HepG2 (cell line): ENCODE results near the gene CYB561. TPM values are rescaled to one million over a fixed set of nuclear protein-coding genes. Genes with fewer than 3 reads are reported as not detected.

Experiments
- ATAC-seq: fragments of 200-7000 bp; cut with Tn5 transposase; 3 replicates; pipeline ENCODE4 v1.9.1; 2020; ENCODE audit warnings: mild to moderate bottlenecking, moderate library complexity
- BruUV-seq: library from RNA; stranded (reverse); fragments of 400-500 nt; replicated peaks from 2 replicates; lab custom pipeline; 2021; lab: Mats Ljungman, UMichigan
- CTCF ChIA-PET: fragments of 300-600 bp; formaldehyde crosslinking; extraction: SDS; loops from one replicate; lab custom pipeline; 2021; ENCODE audit warnings: low total read pairs, inconsistent platforms, low intra/inter-chr PET ratio; lab: Yijun Ruan, JAX
- POLR2A ChIA-PET: fragments of 350-600 bp; sonication (Branson Sonifier 250); formaldehyde crosslinking; loops from one replicate; lab custom pipeline; 2020; ENCODE audit warnings: antibody characterized with exemption, inconsistent platforms; lab: Yijun Ruan, JAX
- DNase-seq: peaks from one replicate; pipeline ENCODE4 v3.0.0-alpha.2; 2015; ENCODE audit warnings: low spot score
- FAIRE-seq: peaks from 3 replicates; lab custom pipeline; 2011; peaks lifted over from hg19 to GRCh38; lab: Jason Lieb, UNC
- H2AFZ ChIP-seq: one replicate; pipeline ENCODE4 v1.6.1; 2011; ENCODE audit warnings: low read length, inconsistent platforms
- H3K27ac ChIP-seq: fragments of 300-600 bp; 3 replicates; pipeline ENCODE4 v1.8.0; 2011; ENCODE audit warnings: mixed run types, mild to moderate bottlenecking, mixed read lengths, low read length, inconsistent platforms; ENCODE audit not compliant: insufficient read depth; ENCODE audit errors: extremely low read length
- H3K27me3 ChIP-seq, 2 experiments: fragments of 200-600 bp in 1 of 2; 2 replicates in 1 of 2; 3 replicates in 1 of 2; pipeline versions ENCODE4 v1.6.0 to v1.8.0; 2011; ENCODE audit warnings: low read length in 2 of 2, mild to moderate bottlenecking in 2 of 2, moderate library complexity in 2 of 2, inconsistent platforms in 1 of 2; ENCODE audit not compliant: insufficient read depth in 2 of 2, control insufficient read depth in 1 of 2
- H3K36me3 ChIP-seq, 2 experiments: fragments of 200-600 bp in 1 of 2; replicated peaks in 1 of 2; 2 replicates in 1 of 2; 3 replicates in 1 of 2; pipeline versions ENCODE4 v1.5.1 to v1.8.0; 2011; ENCODE audit warnings: low read length in 2 of 2, inconsistent platforms in 1 of 2; ENCODE audit not compliant: insufficient read depth in 2 of 2, control insufficient read depth in 1 of 2
- H3K4me1 ChIP-seq: 2 replicates; pipeline ENCODE4 v1.5.1; 2012; ENCODE audit warnings: low read length, inconsistent platforms; ENCODE audit not compliant: insufficient read depth
- H3K4me2 ChIP-seq: 2 replicates; pipeline ENCODE4 v1.6.0; 2011; ENCODE audit warnings: low read depth, low read length, inconsistent platforms
- H3K4me3 ChIP-seq, 3 experiments: fragments of 200-600 bp in 1 of 3; sonication (generic), shearing (Covaris generic) in 1 of 3; replicated peaks in 1 of 3; 2 replicates each; pipeline ENCODE4 v1.5.1; 2011 to 2016; ENCODE audit warnings: low read length in 3 of 3, inconsistent platforms in 2 of 3, low read depth in 2 of 3, mild to moderate bottlenecking in 2 of 3, control low read depth in 1 of 3, mixed read lengths in 1 of 3; ENCODE audit not compliant: insufficient read depth in 1 of 3
- H3K79me2 ChIP-seq: one replicate; pipeline ENCODE4 v1.6.1; 2011; ENCODE audit warnings: low read length, inconsistent platforms; ENCODE audit not compliant: insufficient read depth
- H3K9ac ChIP-seq: 2 replicates; pipeline ENCODE4 v1.6.0; 2011; ENCODE audit warnings: mild to moderate bottlenecking, low read depth, low read length, inconsistent platforms; ENCODE audit not compliant: insufficient read depth
- H3K9me3 ChIP-seq: 2 replicates; pipeline ENCODE4 v1.5.1; 2012; ENCODE audit warnings: mild to moderate bottlenecking, low read length
- H4K20me1 ChIP-seq: 2 replicates; pipeline ENCODE4 v1.6.0; 2011; ENCODE audit warnings: inconsistent platforms, mild to moderate bottlenecking, low read length, moderate library complexity; ENCODE audit not compliant: insufficient read depth
- KDM5B ChIP-seq: sonication (generic); formaldehyde crosslinking; IDR thresholded peaks from 2 replicates; pipeline ENCODE4 v1.4.0; 2020; ENCODE audit warnings: missing genetic modification reagents, mild to moderate bottlenecking, borderline replicate concordance
- KLF16 ChIP-seq, 2 experiments: sonication (generic) in 1 of 2; formaldehyde crosslinking in 1 of 2; IDR thresholded peaks; 2 replicates each; pipeline versions ENCODE4 v1.6.1 to v1.8.0; 2016 to 2023; ENCODE audit warnings: missing genetic modification reagents in 2 of 2, missing compliant biosample characterization in 1 of 2
- KLF6 ChIP-seq: IDR thresholded peaks from 2 replicates; pipeline ENCODE4 v1.8.0; 2016; ENCODE audit warnings: missing biosample characterization, missing genetic modification reagents
- NONO ChIP-seq, 2 experiments: fragments of 450-650 bp in 1 of 2; sonication (generic) in 1 of 2; formaldehyde crosslinking in 1 of 2; IDR thresholded peaks in 1 of 2; conservative IDR thresholded peaks in 1 of 2; 2 replicates each; pipeline versions ENCODE4 v1.6.1 to v1.8.0; 2017 to 2022; ENCODE audit warnings: mild to moderate bottlenecking in 1 of 2, missing genetic modification reagents in 1 of 2, moderate library complexity in 1 of 2
- RXRA ChIP-seq: sonication (generic); formaldehyde crosslinking; IDR thresholded peaks from 2 replicates; pipeline ENCODE4 v1.5.1; 2020; ENCODE audit warnings: missing genetic modification reagents
- ZNF274 ChIP-seq: sonication (generic); formaldehyde crosslinking; IDR thresholded peaks from 2 replicates; pipeline ENCODE4 v1.5.1; 2020; ENCODE audit warnings: mild to moderate bottlenecking, missing genetic modification reagents
- ZNF468 ChIP-seq: sonication (generic); formaldehyde crosslinking; IDR thresholded peaks from 2 replicates; pipeline ENCODE4 v1.8.0; 2022; ENCODE audit warnings: mild to moderate bottlenecking, moderate library complexity, missing genetic modification reagents
- ZNF557 ChIP-seq: sonication (generic); formaldehyde crosslinking; IDR thresholded peaks from 2 replicates; pipeline ENCODE4 v1.4.0; 2020; ENCODE audit warnings: missing genetic modification reagents
- whole genome bisulfite sequencing: methylation state at CpG from one replicate; pipeline ENCODE4 v1.1.6; 2017; ENCODE audit warnings: low lambda C conversion rate; 5-methylcytosine and 5-hydroxymethylcytosine counted together
- in situ Hi-C: cut with HindIII; loops from 2 replicates; pipeline ENCODE4 v1.10.0; 2017; ENCODE audit warnings: low pct_unique_long_range_greater_than_20kb; ENCODE audit not compliant: extremely low pct_ligation_motif_present
- intact Hi-C: fragments of 100-400 bp; cut with micrococcal nuclease; formaldehyde crosslinking; loops from one replicate; pipeline ENCODE4 v1.10.0; 2022; ENCODE audit not compliant: unreplicated experiment
- polyA plus RNA-seq, 8 experiments: library from polyadenylated mRNA; depleted of rRNA in 3 of 8; stranded (reverse) in 7 of 8; unstranded in 1 of 8; fragments of >200 nt; fragmentation: Illumina TruSeq in 4 of 8; extraction: Trizol in 4 of 8; gene quantifications; 2 replicates each; pipeline versions ENCODE4 v1.2.1 to v1.2.3, GENCODE V29; 2011 to 2016; ENCODE audit warnings: low read depth in 4 of 8, missing spikeins in 1 of 8, mixed read lengths in 1 of 8; ENCODE audit not compliant: insufficient read depth in 1 of 8
- total RNA-seq, 5 experiments: library from RNA; depleted of rRNA; stranded (reverse); fragments of >200 nt; fragmentation: Illumina TruSeq; extraction: Trizol; gene quantifications; 2 replicates each; pipeline ENCODE4 v1.2.3, GENCODE V29; 2016; ENCODE audit warnings: low read depth in 1 of 5
- TF ChIP-seq, protein P1 (sequence below): sonication (generic); formaldehyde crosslinking; IDR thresholded peaks from 2 replicates; pipeline ENCODE4 v1.8.0; 2022; ENCODE audit warnings: missing genetic modification reagents, mild to moderate bottlenecking, borderline replicate concordance
- TF ChIP-seq, protein P2 (sequence below): sonication (generic); formaldehyde crosslinking; IDR thresholded peaks from 2 replicates; pipeline ENCODE4 v1.4.0; 2020; ENCODE audit warnings: missing genetic modification reagents, borderline replicate concordance
- TF ChIP-seq, protein P3 (sequence below): sonication (generic); formaldehyde crosslinking; IDR thresholded peaks from 2 replicates; pipeline ENCODE4 v1.9.0; 2021; ENCODE audit warnings: missing genetic modification reagents, borderline replicate concordance

The CYB561 gene
- total and polyA plus RNA-seq, 2 of the 13 experiments (the other 11 are each of a cell fraction or from before 2014, with no cell fraction given), result 1.5 to 6.7 TPM

DNA sequence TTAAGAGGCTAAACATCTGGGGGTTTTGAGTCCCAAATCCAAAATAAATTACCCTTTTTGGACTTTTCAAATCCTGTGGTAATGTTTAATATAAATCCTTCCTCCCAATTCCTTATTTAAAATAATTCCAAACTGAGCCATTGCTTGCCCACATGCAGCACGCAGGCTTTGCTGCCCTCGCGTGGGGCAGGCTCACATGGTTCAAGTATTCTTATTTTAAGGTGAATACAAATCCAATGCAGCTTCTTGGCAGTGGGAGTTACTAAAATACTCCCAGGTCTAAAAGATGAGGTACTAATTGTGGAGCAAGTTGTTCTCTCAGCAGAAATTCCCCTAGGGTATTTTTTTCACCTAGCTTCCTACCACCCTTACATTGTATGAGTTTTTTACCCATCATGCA lies 33.0 kb downstream of the CYB561 start (continued):
- no peak for TF ChIP-seq ZNF557 (CRISPR knock-in tag)
- TF ChIP-seq RXRA (CRISPR knock-in tag), result no peak
- TF ChIP-seq, all 625 proteins: peak for 0

DNA sequence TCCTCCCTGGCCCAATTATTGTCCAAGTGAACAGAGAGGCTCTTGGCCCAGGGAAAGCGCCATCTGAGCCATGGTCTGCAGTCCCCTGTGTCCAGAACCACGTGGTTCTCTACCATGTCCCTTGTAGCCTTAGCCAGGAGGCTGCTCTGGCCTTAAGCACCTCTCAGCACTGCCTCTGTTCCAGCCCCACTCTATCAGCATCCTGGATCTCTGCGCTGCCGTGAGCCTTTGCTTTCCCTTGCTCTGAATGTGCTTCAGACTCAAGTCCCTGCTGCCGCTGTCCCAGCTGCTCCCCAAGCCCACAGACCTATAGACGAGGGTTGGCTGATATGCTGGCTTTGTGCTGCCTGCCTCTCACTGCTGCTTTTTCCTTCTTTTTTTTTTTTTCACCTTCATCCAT lies 33.9 kb downstream of the CYB561 start:
- no peak overlapping the region for H2AFZ ChIP-seq
- H3K4me3 ChIP-seq, result no peak overlapping the region
- intact Hi-C loops, result no loop called here
- ChIA-PET CTCF (no interaction called here), POLR2A (no interaction called here)
- no peak overlapping the region for H3K27ac ChIP-seq
- DNase-seq (no peak), FAIRE-seq (no peak), ATAC-seq (no peak; the same call in 1 of the 3 replicates)
- H3K79me2 ChIP-seq, result no peaks in the 10 kb centered on the region
- H3K27me3 ChIP-seq, result peaks cover 10 to 59% of the 10 kb centered on the region in 2 experiments
- 2% methylated on average over 6 of the region's 6 CpGs for WGBS
- H3K4me1 ChIP-seq, result no peaks in the 10 kb centered on the region
- H3K36me3 ChIP-seq, result no peaks in the 10 kb centered on the region
- BruUV-seq, result no TSS peak
- H4K20me1 ChIP-seq, result no peaks in the 10 kb centered on the region
- in situ Hi-C loops, result no loop called here
- H3K4me2 ChIP-seq, result no peak overlapping the region
- no peaks in the 10 kb centered on the region for H3K9me3 ChIP-seq
- H3K9ac ChIP-seq, result no peak overlapping the region
- TF ChIP-seq ZNF274 (no peak), ZNF468 (CRISPR knock-in tag) (no peak), KDM5B (no peak), KLF16 (CRISPR knock-in tag; IDR thresholded peaks at IDR 0.05) (no peak), NONO (IDR thresholded peaks at IDR 0.05) (no peak), NONO (CRISPR knock-in tag; conservative IDR thresholded peaks at IDR 0.05) (no peak), KLF6 (no peak)
- TF ChIP-seq, protein P1, sequence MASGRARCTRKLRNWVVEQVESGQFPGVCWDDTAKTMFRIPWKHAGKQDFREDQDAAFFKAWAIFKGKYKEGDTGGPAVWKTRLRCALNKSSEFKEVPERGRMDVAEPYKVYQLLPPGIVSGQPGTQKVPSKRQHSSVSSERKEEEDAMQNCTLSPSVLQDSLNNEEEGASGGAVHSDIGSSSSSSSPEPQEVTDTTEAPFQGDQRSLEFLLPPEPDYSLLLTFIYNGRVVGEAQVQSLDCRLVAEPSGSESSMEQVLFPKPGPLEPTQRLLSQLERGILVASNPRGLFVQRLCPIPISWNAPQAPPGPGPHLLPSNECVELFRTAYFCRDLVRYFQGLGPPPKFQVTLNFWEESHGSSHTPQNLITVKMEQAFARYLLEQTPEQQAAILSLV (CRISPR knock-in tag), result no peak
- TF ChIP-seq, protein P2, sequence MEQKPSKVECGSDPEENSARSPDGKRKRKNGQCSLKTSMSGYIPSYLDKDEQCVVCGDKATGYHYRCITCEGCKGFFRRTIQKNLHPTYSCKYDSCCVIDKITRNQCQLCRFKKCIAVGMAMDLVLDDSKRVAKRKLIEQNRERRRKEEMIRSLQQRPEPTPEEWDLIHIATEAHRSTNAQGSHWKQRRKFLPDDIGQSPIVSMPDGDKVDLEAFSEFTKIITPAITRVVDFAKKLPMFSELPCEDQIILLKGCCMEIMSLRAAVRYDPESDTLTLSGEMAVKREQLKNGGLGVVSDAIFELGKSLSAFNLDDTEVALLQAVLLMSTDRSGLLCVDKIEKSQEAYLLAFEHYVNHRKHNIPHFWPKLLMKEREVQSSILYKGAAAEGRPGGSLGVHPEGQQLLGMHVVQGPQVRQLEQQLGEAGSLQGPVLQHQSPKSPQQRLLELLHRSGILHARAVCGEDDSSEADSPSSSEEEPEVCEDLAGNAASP, result no peak
- TF ChIP-seq, protein P3, sequence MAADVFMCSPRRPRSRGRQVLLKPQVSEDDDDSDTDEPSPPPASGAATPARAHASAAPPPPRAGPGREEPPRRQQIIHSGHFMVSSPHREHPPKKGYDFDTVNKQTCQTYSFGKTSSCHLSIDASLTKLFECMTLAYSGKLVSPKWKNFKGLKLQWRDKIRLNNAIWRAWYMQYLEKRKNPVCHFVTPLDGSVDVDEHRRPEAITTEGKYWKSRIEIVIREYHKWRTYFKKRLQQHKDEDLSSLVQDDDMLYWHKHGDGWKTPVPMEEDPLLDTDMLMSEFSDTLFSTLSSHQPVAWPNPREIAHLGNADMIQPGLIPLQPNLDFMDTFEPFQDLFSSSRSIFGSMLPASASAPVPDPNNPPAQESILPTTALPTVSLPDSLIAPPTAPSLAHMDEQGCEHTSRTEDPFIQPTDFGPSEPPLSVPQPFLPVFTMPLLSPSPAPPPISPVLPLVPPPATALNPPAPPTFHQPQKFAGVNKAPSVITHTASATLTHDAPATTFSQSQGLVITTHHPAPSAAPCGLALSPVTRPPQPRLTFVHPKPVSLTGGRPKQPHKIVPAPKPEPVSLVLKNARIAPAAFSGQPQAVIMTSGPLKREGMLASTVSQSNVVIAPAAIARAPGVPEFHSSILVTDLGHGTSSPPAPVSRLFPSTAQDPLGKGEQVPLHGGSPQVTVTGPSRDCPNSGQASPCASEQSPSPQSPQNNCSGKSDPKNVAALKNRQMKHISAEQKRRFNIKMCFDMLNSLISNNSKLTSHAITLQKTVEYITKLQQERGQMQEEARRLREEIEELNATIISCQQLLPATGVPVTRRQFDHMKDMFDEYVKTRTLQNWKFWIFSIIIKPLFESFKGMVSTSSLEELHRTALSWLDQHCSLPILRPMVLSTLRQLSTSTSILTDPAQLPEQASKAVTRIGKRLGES (CRISPR knock-in tag), result no peak
